HG03135 (cell line): ENCODE results near the gene OPTC.

Experiments used
- ATAC-seq: cut with Tn5 transposase; IDR thresholded peaks from one replicate; pipeline ENCODE4 v1.9.1; 2021; ENCODE audit warnings: mild to moderate bottlenecking, moderate library complexity; ENCODE audit not compliant: unreplicated experiment

The OPTC gene

DNA sequence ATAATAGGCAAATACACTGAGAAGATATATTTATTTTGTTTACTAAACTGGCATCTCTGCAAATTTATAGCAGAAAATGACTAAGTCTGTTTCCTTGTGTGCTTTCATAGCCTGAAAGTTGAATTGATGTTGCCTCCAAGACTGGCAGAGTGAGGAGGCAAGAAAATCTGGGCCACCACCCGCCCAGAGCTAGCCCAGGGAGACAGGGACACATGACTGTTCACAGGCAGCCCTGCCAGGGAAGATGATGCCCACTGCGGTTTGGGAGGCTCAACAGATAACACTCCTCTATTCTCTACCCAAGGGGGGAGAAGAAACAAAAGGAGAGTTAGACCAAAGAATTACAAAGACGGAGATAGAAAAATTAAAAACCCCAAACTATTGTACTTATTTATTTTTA lies 37.1 kb downstream of the OPTC start:
- ATAC-seq, result no peak

DNA sequence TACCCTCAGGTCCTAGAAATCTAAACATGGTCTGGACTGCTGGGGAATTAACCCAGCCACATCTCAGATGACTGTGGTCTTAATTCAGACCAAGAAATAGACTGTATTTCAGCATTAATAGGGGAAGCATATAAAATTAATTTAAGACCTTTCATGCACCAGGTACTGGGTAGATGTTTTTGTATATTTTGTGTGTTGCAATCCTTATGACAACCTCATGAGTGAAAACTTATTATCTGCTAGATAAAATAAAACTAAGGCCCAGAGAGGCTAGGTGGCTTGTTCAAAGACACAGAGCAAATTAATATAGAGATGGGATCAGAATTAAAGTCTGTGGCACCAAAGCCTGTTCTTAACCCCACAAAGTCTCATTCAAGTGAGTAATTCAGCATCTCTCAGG lies 40.1 kb downstream of the OPTC start:
- ATAC-seq, result no peak

DNA sequence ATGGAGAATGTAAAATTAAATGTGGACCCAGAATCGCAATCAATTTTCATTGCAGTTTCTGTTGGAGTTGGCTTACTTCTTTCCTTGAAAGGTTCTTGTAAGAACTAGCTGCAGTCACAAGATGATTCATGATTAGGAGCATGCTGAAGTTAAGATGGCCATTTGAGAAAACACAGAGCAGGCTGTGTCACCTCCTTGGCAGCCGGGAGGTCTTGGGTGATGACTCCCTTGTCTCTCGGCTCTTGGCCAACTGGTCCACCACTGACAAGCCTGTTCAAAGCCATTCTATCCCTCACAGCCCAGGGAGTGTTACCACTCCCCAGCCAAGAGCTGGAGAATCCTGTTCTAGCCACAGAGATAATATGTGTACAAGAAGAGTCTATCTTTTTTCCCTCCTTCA lies 40.6 kb downstream of the OPTC start:
- no peak for ATAC-seq

DNA sequence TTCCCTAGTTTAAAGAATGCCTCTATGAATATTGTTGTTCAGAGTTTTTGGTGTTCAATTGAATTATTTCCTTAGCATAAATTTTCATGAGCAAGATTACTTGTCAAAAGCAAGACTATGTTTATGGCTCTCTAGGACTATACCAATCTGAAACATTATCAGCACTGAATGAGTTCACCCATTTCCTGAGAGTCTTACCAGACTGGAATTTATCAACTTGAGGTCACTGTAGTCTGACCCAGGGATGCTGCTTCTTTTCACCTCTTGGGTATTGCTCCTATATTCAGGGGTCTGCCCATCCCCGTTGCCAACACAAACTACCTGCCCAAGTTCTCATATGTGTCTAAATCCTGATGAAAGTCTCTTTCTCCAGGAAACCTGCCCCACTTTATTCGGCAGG lies 42.6 kb downstream of the OPTC start:
- no peak for ATAC-seq

DNA sequence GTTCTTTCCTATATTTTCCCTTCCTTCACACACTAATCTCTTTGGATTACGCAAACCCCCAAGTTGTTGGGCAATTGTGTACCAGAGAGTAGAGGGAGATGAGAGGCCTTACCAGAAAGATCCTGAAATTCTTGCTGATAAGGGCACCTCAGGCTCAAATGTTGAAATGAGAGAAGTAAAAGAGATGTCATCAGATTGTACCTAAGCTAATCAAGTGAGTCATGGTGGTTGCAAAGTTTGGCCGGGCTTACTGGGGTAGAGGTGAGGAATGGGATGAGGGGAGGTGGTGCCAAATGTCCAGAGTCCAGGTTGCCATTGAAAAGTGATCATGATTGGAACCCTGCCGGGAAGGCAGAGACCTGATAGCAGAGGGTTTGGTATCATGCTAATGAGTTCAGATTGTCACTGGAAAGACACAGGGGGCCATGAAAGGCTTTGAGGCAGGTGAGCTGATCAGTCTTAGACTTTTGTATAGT lies 43.1 kb downstream of the OPTC start:
- ATAC-seq, result no peak

DNA sequence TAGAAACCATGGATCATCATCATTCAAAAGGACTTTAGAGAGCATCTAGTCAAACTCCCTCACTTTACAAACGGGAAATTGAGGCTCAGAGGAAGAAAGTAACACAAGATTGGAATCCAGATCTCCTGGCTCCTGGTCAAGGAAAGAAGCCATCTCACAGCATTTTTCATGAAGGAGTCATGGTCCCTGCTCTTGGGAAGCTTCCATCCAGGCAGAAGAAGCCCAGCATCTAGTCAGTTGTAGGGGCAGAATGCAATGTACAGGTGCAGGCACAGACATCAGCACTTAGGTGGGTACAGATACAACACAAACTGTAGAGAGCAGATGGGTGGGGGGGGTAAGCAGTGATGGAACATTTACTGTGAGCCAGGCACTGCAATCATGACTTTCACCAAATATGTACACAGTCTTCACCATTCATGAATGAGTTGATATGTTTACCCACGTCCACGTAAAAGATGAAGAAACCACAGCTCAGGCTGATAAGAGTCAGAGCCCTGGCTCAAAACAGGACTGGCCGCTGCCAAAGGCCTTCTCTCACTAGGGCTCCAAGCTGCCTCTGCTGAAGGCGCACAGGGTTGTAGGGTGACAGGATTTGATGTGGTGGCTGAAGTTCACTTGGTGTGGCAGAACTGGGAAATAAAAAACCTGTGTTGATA lies 44.0 kb downstream of the OPTC start:
- ATAC-seq, result no peak

DNA sequence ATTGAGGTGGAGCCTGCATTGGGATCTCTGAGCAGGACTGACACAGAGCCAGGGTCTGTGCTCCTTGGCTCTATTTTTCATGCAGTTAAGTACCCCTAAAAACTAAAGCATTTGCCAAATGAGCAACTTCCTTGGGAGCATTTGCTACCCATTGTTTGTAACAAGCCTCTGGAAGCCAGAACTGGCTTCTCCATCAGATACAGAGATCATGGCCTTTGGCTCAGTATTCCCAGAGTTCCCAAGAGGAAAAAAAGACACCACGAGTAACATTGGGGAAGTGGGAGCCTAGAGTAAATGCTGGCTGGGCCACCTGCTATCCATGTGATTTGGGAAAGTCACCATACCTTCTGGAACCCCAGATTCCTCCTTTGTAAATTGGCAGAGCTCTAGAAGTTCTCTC lies 44.8 kb downstream of the OPTC start:
- no peak for ATAC-seq

DNA sequence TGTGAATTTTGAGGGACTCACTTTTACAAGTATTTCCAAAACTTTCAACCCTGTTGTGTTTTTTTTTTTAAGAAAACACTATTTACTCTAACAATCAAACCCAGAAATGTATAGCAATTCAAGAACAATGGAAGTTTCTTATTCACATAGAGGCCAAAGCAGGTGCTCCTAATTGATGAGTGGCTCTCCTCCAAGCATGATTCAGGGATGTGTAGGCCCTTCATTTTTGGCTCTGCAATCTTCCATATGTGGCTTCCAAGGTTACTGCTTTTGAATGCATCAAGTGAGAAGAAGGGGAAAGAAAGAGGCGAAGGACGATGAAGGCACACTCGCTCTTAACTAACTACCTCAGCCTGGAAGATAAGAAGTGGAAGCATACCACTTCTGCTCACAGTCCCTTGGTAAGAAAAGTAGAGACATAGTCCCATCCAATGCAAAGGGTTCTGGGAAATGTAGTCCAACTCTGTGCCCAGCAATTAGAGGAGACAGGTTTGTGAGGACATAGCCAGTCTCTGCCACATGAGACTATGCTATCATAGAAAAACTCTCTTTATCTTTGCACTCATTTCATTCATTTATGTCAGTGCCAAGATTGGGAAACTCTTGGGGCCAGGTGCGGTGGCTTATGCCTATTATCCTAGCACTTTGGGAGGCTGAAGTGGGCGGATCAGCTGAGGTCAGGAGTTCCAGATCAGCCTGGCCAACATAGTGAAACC lies 46.0 kb downstream of the OPTC start:
- ATAC-seq, result no peak

DNA sequence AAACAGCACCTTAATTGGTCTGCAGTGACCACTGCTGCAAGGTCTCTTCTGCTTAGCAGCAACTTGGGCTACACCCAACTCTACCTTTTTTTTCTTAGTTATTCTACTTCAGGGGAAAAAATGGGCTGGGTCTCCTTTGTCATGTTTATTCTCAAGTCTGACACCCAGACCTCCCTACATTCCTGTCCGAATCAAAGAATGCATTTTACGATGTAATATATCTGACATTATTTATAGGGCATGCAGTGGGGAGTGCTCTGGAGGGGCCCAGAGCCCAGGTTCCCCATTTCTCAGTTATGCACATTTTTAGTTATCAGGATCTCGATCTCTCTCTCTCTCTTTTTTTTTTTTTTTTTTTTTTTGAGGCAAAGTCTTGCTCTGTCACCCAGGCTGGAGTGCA lies 50.5 kb downstream of the OPTC start:
- no peak for ATAC-seq

DNA sequence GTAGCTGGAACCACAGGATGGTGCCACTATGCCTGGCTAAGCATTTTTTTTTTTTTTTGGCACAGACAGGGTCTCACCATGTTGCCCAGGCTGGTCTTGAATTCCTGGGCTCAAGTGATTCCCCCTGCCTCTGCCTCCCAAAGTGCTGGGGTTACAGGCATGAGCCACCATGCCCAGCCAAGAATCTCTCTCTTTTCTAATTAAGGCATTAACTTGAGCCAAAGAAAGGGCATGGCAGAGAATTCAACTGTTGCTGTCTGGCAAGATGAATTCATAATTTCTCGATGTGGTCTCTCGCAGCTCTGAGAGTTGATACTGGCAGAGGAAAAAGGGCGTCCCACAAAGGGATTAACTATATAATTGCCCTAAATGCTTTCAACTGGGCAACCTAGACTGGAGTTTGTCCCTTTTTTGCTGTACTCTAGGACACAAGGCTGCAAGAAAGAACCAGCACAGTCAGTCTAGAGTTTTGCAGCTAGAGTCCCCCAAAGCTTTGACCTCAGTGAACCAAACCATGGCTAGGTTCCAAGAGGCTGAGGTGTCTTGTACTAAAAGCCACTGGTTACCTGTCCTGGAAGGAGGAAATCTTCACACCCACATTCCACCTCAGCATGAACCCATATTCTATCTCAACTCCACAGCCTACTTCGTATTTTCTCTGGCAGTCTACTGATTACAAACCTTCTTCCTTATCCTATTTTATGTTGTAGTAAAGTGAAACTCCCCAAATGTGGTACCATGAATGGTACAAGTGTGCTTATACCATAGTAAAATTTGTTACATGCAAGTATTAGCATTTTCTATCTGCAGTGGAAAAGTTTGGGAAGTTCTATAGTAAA lies 51.2 kb downstream of the OPTC start:
- no peak for ATAC-seq

DNA sequence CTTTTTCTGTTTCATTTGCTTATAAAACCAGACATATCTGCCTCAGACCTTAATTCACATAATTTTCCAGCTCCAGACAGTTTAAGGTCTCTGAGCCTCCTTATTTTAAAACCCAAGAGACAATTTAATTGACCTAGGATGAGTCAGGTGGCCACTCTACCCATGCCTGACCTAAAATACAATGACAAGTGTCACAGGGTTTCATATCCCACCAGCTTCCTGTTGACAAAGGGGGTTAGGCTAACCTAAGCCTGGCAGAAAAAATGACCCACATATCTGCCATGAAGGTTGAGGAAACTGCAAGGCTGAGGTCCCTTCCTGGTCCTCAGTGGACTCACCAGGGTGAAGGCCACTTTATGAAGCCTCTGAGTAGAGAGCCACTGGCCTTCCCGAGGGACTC lies 52.3 kb downstream of the OPTC start:
- ATAC-seq, result no peak

DNA sequence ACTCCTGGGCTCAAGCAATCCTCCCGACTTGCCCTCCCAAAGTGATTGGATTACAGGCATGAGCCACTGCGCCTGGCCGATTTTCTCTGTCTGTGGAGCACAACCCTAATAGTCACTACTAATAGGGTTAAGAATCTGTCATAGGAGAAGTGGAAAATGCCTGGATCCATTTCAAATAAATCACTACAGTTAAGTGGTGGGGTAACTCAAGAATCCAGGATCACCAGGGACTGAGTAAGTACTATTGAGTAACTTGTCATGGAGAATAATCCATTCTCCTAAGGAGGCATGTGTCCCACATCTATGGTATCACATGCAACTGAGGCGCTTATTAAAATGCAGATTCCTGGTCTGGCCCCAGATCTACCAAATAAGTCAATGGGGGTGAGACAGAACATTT lies 53.2 kb downstream of the OPTC start:
- ATAC-seq, result no peak

DNA sequence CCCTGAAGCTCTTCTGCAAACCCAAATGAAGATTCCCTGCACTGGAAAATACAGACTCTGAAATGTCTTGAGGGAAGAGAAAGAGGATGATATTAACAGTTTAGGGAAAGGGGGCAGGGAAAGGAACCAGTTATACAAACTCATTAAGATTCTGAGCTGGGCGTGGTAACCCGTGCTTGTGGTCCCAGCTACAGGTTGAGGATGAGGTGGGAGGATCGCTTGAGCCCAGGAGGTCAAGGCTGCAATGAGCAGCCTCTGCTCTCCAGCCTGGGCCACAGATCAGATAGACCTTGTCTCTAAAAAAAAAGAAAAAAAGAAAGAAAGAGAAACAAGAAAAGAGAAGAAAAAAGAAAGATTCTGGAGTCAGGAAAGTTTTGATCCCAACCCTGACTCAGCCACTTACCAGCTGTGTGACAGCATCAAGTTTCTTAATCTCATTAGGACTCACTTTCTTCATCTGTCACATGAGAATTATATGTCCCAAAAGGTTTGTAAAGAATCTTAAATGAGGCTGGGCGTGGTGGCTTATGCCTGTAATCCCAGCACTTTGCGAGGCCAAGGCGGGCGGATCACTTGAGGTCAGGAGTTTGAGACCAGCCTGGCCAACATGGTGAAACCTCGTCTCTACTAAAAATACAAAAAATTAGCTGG lies 53.9 kb downstream of the OPTC start:
- no peak for ATAC-seq

DNA sequence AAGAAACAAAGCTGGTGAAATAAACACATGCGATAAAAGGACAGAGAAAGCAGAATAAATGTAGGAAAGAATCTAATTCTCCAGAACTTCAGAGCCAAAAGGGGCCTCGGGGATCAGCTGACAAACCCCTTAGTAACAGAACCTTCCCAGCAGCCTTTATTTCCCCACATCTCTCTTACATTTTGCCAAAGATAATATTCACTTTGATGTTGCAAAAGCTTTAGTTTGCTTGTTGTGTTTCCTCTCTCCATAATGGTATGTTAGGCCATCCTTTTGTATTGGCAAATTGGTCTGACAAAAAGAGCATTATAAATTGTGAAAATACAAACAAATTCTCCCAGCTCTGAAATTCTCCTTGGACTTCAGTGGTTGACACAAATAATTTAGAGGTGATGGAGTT lies 54.9 kb downstream of the OPTC start:
- ATAC-seq, result no peak

DNA sequence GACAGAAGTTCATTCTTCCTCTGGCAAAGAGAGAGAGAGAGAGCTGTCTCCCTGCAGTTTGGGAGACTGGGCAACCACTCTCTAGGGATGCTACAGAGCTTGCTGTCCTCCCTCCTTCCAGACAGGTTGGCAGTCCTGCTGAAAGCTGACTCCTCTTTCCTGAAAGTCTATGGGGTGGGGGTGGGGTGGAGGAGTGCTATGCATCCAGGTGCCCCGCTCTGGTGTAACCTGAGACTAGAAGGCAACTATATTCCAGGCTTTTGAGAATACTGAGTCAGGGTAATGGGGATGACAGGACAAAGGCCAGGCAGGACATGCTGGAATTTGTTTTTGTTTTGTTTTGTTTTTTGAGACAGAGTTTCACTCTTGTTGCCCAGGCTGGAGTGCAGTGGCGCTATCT lies 55.4 kb downstream of the OPTC start:
- no peak for ATAC-seq

DNA sequence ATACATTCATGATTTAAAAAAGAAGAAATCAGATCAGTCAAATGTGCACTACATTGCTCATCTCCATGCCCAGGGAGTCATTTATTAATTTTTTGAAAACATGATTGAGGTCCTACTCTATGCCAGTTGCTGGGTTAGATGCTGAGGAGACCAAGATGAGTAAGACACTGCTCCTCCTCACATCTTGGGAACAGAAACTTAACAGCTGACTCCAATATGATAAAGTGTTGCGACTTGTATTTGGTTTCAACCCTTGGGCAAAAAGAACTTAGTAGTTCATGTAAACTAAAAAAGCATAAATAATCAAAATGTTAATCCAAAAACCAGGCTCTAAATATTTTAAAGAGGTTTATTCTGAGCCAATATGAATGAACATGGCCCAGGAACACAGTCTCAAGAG lies 56.9 kb downstream of the OPTC start:
- no peak for ATAC-seq

DNA sequence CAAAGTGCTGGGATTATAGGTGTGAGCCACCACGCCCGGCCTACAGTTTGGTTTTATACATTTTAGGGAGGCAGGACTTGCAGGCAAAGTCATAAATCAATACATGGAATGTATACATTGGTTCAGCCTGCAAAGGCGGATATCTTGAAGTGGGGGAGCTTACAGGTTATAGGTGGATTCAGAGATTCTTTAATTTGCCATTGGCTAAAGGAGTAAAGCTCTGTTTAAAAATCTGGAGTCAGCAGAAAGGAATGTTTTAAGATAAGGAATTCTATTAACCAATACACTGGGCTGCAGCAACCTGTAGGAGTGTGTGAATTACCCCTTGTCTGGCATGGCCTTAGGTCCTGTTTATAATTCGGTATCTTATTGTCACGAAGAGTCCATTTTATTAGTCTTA lies 57.6 kb downstream of the OPTC start:
- ATAC-seq, result no peak

DNA sequence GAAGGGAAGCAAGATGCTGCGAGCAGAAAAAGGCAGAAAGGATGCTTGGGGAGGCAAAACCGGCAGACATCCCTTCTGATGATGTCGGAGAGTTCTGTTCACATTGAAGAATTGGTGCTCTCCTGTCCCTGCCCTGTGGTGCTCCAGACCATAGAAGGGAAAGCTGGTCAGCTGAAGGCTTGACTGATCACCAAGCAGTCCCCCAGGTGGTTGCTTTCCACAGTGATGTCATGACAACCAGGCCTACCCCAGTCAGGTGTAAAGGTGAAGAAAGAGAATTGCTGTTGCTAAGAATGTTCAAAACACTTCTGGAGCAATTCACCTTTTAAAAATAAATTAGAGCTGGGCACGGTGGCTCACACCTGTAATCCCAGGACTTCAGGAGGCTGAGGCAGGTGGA lies 59.5 kb downstream of the OPTC start:
- no peak for ATAC-seq

DNA sequence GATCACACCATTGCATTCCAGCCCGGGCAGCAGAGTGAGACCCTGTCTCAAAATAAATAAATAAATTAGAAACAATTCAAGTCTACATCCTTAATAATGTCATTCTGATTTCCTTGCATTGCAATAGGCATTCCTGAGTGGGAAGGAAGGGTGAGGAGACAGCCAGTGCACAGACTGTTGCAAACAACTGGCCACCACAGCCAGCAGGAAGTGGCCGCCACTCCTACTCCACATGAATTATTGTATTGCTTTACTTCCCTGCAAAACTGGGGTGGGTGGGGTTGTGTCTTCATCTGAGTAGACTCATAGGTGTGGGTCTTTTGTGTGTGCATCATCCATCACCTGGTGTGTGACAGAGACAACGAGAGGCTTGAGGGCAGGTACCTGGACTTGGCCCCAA lies 60.1 kb downstream of the OPTC start:
- no peak for ATAC-seq

DNA sequence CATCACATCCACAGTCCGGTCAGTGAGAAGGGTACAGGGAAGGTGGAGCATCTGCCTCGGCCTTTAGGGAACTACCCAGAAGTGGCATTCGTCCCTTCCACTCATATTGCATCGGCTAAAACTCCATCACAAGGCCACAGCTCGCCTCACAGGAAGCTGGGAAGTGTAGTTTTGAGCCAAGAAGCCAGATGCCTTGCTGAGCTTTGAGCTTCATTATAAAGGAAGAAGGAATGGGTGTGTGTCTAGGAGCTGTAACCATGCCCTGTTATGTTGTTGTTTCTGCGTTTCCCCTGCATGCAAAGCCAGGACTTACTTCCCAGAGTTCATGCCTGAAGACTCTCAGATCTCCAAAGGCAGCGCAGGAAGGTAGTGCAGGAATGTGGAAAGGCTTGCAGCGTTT lies 61.1 kb downstream of the OPTC start:
- ATAC-seq, result no peak

DNA sequence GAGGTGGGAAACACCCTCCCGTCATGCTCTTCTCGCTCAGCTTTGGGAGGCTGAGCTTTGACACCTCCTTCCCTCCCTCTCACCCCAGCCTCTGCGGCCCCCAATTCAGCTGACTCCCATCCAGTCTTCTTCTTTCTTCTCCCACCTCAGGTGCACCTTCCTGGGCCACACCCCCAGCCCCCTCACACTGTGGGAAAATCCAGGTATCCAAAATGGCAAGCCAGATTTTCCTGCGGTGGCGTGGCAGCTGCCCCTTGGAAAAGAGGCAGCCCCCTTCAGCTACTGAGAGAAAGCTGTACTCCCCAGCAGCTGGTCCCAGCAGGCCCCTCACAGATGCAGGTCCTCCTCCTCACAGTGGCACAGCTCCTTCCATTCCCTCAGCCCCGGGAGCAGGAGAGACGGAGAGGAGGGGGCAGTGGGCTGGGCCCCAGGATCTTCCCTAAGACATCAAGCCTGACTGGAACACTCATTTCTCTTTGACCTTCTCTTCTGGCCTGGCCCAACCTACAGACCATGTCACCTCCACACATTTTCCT lies 61.6 kb downstream of the OPTC start:
- no peak for ATAC-seq
